COLO668 (cell line): ENCODE measurements around the gene MATR3.
"Not testable (repeated sequence)": the region's sequence is repeated elsewhere in the genome, so short reads cannot be mapped to it uniquely, and the experiment has no call there.

Experiments used
- DNase-seq: peaks from one replicate; lab custom pipeline; 2025; ENCODE audit not compliant: unreplicated experiment; lab: John Stamatoyannopoulos, UW

MATR3 gene

DNA sequence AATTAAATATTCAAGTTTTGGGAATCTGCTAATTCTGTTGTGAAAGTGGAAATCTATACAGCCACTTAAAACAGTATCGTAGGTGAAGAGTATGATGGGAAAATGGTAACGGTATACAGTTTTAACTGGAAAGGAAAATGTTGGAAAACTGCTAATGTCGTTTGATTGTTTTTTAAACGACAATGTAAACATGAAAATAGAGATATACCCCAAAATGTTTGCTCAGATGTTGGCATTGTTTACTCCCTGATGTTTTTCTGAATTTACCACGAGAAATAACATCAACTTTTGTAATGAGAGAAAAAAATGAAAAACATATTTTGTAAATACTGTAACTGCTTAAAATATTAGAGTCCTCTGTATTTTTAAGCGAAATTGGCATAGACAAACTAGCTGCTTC is 2.7 kb downstream of the MATR3 start:
- no peak for DNase-seq

DNA sequence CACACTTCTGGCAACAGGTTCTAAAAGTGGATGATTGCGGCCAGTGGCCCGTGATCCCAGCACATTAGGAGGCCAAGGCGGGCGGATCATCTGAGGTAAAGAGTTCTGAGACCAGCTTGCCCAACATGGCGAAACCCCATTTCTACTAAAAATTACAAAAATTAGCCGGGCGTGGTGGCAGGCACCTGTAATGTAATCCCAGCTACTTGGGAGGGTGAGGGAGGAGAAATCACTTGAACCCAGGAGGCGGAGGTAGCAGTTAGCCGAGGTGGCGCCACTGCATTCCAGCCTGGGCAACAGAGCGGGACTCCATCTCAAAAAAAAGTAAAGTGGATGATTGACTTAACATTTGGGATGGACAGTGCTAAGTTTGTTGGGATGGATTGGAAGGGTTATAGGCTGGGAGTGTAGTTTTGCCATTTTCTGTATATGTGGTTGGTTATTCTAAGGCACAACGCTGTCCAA is 3.4 kb downstream of the MATR3 start:
- no peak for DNase-seq

DNA sequence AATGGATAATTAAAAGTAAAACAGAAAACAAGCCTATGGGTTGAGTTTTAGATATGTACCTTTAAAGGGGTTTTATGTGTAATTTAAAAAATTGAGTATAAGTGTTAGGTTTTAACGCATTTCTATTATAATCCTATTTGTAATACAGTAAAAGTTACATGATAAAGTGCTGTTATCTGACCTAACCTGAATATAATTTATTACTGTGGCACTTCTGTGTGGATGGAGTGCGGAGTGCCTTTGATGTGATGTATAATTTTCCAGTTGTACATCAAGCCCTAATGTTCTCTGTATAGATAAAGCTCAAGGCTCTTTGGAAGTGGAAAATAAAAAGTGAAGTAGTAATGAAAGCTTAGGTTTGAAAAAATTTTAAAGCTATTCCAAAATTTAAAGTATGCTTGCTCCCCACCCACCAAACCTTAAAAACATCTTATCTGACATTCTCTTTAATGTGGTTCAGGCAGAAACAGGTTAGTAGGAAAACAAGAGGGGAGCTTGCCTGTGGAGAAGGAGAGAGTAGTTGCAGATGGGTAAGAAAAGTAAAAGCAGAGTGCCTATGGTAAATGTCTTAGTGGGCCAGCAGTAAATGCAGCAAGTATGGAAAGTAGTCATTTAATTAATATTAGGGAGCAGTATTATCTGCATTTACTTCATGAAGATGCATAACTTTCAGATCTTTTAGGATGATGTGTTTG is 4.0 kb downstream of the MATR3 start:
- DNase-seq, result no peak

DNA sequence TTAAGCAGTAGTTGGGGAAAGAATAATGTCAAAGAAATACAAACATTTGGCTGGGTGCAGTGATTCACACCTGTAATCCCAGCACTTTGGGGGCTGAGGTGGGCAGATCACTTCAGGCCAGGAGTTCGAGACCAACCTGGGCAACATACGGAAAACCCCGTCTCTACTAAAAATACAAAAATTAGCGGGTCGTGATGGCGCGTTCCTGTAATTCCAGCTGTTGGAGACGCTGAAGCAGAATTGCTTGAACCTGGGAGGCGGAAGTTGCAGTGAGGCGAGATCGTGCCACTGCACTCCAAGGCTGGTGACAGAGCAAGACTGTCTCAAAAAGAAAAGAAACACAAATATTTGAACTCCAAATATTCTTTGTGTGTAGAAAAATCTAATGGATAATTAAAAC is 4.7 kb downstream of the MATR3 start:
- no peak for DNase-seq

DNA sequence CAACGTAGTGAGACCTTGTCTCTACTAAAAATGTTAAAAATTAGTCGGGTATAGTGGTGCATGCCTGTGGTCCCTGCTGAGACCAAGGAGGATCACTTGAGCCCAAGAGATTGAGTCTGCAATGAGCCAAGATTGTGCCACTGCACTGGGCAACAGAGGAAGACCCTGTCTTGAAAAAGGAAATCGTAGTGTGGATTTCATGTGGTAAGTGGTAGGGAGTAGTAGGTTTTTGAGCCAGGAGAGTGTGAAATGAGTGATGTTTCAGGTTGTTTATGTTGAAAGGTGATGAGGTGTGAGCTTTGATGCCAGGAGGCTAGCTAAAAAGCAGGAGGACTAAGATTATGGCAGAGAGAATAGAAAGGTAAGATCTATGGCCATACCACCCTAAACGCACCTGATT is 5.9 kb downstream of the MATR3 start:
- DNase-seq, result no peak

DNA sequence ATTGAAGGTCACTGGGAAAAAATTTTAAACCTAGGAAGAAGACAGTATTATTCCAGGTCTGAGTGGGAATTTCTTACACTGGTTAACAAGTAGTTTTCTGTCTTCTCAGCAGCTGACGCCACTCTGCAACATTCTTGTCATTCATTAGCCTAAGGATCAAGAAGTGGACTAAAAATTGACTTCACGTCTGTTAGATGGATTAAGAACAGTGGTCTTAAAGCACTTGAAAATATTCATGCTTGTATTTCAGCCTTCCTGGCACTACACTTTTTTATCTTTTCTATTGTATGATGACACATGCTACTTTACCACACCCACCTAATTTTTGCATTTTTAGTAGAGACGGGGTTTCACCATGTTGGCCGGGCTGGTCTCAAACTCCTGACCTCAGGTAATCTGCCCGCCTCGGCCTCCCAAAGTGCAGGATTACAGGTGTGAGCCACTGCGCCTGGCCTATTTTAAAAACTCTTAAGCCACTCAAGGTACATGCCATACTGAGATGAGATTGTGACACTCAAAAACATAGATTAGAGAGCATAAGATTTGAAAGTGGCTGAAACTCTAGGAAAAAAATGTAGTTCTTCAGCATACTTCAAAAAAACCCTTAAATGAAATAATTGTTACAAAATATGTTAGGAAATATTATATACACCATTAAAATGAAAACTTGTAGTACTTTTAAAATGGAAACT is 8.4 kb downstream of the MATR3 start:
- DNase-seq, result no peak

DNA sequence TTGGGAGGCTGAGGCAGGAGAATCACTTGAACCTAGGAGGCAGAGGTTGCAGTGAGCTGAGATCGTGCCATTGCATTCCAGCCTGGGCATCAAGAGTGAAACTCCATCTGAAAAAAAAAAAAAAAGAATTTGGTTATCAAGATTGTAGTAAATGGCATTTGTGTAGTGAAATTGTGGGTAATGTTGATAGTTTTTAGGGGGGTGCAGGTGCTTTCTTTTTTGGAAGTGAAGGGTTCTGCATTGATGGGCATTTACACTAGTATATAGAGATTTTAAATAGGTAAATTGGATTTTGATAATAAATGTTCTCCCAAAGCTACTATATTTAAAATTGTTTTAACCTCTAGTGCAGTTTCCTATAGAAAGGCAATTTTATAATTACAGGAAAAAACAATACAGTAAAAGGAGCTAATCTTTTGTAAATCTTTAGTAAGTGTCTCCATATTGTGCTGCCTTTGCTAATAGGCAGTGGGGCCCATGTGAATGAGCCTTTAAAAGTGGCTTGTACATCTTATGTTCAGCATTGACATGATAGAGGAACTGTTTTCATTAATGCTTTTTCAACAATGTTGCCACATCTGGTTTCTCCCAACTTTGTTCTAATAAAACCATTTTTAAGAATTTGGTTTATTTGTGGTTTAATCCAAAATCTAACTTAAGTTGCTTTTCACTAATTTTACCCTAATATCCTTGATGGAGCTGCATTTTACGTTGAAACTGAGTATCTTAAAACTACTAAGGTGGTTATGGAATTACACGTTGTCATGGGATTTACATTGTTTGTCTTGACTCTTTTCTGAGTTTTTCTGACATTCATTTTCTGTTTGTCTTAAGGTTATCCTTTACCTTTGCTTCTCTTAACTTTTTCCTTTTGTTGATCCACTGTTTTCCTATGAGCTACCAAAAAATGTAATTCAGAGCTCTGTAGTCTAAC is 11.1 kb downstream of the MATR3 start:
- DNase-seq, result no peak

DNA sequence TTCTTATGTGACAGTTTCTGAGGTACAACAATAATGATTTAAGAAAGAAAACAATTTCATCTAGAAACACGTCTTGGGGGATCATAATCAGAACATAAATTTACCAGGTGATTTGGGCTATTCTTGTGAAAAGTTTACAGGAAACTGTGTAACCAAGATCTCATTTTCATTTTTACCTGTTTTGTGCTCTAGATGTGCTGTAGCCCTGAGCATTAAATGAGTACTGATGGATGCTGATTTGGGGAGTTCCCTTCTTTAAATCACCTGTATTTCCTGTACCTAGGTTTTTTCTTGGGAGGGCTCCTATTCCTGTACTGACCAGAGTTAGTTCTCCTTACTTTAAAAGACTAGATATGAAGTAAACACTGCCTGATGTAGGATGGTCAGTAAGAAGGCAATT is 12.7 kb downstream of the MATR3 start:
- DNase-seq, result no peak

DNA sequence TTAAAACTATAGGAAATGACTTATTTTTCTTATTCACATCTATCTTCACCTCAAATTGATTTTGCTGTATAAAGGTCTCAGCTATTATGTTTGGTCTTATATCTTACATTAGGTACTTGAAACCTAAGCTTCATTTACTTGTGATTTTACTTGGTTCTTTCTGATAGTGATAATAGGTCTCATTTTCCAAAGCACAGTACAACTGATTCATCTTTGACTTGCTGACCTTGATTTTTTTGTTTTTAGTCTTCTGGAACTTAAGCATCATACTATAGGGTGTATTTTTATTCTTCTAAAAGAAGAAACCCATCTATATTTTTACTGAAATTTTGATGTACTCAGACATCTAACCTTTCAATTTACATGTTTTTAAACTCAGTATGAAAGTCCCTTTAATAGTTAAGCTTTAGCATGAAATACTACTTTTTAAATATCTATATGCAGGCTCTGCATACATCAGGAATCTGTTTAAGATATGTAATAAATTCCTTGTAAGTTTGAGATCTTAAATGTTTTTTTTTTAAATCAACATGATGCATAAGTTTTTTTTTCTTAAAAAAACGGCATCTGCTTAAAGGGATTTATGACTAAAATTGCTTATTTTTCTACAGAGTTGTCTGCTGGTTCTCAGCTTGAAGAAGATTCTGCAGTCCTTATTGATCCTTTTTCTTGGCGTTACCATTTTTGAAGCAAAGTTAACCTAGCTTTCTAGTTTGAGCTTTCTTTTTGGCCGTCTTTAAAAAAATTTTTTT is 13.3 kb downstream of the MATR3 start:
- DNase-seq, result no peak

DNA sequence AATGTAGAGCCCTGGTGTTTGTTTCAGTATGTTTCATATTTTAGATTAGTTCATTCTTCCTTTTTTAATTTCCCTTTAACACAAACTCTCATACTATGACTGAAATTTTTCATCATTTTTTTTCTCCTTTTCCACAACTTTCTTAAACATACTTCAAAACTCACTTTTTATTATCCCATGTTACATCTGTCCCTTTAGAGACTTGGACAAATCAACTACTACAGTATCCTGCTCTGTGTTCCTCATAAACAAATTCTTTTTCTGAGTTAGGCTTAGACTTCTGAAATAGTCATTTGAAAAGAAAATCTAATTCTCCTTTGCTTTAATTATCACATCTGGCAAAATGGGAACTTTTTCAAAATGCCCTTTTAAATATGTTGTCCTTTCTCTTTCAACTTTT is 15.3 kb downstream of the MATR3 start:
- DNase-seq, result no peak

DNA sequence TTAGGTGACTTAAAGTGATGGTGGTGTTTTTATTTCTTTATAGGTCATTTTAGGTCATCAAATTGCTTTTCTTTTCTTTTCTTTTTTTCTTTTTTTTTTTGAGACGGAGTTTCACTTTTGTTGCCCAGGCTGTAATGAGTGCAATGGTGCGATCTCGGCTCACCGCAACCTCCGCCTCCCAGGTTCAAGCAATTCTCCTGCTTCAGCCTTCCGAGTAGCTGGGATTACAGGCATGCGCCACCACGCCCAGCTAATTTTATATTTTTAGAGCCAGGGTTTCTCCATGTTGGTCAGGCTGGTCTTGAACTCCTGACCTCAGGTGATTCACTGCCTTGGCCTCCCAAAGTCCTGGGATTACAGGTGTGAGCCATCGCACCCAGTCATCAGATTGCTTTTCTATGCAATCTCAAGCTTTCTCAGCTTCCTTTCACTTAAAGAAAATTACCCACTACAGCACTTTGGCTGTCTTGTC is 17.2 kb downstream of the MATR3 start:
- DNase-seq, result not testable (repeated sequence)

DNA sequence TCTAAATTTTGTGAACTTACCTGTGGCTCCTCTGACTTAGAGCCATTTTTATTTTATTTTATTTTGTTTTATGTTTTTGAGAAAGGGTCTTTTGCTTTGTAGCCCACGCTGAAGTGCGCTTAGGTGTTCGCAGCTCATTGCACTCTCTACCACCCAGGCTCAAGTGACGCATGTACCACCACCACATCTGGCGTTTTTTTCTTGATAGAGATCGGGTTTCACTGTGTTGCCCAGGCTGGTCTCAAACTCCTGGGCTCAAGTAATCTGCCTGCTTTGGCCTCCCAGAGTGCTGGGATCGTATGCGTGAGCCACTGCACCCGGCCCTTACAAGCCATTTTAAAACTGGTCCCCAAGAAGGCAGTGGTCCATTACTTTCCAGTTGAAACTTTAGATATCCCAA is 18.5 kb downstream of the MATR3 start:
- no peak for DNase-seq

DNA sequence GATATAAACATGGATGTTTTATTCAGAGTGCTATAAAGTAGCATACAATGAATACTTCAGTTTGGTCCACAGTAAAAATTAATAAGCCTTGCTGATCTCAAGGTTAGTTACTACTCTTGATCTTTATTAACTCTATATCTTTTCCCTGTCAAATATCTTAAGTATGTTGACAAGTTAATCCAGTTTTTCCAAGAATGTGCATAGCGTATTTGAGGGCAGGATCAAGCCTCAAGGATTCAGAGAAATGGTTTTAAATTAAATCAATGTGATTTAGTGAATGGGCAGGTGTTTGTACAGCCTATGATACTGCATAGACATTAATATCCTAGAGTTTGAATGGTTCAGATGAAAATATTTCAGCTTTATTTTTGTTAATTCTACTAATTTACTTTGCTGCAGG is 20.7 kb downstream of the MATR3 start:
- no peak for DNase-seq

DNA sequence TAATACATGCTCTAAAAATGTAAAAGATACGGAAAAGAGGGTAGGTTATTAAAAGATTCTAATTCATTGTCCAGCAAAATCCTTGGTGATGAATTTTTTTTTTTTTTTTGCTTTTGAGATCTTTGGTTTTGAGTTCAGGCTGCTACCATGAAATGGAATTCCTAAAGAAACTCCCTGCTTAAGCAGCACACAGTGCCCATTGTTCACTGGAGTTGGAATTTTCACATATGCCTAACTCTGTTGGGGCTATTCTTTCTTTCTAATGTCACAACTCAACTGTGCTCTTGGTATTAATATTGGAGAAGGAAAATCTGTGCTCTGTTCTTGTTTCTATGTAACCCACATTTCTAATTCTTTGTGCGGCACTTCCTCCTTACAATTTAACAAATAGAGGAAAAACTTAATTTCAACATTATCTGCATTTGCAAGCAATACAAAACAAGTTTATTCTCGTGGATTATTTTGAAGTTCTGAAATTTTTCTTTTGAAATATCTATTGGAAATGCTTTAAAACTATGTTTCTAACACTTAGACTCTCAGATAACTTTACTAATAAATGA is 21.6 kb downstream of the MATR3 start:
- DNase-seq, result no peak

DNA sequence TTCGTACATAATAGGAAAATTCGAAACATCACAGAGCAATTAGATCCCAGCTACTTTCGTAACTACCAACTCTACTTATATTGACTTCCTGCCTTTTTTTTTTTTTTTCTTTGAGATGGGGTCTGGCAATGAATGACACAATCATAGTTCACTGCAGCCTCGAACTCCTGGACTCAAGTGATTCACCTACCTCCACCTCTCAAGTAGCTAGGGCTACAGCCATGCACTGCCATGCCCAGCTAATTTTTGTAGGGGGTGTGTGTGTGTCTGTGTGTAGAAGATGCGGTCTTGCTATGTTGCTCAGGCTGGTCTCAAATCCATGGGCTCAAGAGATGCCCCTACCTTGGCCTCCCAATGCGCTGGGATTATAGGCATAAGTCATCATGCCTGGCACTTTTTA is 42.3 kb downstream of the MATR3 start:
- DNase-seq, result no peak

DNA sequence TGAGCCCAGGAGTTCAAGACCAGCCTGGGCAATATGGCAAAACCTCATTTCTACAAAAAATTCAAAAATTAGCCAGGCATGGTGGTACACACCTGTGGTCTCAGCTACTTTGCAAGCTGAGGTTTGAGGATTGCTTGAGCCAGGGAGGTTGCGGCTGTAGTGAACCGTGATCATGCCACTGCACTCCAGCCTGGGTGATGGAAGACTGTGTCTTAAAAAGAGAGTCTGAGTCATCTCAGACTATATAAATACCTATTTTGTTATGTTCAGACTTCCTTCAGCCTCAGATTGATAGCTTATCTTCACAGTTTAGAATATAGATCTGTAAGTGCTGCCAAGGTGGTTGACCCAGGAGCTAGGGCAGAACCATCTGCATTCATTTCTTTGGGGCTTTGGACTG is 46.5 kb downstream of the MATR3 start:
- no peak for DNase-seq

DNA sequence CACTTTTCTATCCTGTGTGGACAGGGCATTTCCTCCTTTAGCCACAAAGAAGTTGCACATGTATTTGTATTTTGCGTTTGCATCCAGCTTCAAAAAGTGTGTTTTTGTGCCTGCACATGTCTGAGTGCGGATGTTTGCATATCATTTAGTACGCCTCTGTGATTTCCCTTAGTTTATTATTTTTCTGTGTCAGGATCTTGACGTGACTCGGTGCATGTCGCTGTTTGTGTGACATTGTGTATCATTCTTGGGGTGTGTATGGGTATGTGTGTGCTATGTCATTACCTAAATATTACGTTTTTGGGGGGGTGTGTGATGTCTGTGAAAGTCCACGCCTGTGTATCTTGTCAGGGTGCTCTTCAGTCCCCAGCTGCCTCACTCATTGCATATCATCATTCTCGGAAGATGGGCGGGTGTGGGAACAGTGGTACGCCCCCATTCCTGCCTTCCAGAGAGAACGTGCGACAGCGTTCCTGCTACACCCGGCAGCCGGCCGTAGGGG is 47.7 kb downstream of the MATR3 start:
- no peak for DNase-seq

DNA sequence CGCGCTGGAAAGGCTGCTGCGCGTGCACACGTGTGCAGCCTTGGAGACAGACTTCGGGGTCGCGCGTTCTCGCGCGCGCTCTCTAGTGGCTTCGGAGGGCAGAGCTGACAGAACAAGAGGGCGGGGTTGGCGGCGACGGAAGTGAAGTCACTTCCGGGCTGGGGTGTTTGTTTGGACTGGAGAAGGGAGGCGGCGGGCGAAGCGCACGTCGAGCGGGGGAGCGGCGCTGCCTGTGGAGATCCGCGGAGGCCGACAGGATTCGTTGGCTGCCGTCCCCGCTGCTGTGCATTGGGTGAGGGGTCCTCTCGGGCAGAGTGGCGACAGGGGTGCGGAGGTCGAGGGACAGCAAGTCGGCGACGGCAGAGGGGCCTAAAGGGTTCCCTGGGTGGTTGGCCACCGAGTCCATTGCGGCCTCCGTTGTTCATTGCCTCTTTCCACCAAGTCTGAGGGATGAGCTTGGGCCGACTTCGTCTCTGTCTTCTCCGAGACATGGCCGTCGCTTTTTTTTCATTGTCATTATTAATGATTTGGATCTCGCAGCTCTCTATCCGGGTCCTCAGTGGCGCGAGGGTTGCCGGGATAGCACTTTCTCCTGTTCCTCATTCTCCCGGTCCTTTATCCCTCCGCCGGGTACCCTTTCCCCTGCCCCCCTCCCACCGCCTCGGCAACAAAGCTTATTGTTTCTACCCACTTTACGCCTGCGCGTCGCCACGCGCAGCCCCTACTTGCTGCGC is 48.3 kb downstream of the MATR3 start, which contains the start of gene PAIP2:
PAIP2 (plus strand) TSS at position 166 of the 734 bp plus-strand sequence. CDS start 21,931 bp downstream, outside the sequence.
- peak; percentile 95 for DNase-seq

DNA sequence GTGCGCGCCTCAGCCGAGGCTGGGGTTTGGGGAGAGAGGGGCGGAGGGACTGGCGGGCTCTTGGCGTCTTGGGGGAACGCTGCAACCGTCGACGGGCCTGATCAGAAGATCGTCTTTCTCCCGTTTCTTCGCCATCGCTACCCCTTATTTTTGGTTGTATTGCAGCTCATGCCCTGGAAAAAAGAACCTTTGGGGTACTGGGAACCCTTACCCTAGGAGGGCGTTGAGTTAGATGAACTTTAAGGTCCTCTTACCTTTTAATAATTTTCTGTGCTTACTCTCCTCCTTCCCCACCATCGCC is 48.8 kb downstream of the MATR3 start:
- DNase-seq, result no peak

DNA sequence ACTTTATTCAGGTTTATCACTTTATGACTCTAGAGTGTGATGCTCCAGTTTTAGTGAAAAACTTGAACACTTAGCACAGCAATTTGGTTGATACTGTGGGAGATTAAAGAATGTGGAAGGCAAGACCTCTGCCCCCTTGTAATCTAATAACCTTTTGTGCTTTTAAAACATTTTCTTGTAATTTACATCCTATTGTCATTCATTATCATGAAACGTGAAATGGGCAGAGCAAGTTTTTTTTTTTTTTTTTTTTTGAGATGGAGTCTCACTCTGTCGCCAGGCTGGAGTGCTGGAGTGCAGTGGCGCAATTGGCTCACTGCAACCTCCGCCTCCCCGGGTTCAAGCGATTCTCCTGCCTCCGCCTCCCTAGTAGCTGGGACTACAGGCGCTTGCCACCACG is 49.9 kb downstream of the MATR3 start:
- no peak for DNase-seq
